ENCODE data around the gene XG. TPM values are rescaled to one million over a fixed set of nuclear protein-coding genes. Genes with fewer than 3 reads are reported as not detected.

Gene XG
- total and polyA plus RNA-seq, 2 of the 8 experiments (the other 6 are each of a cell fraction or from before 2014, with no cell fraction given): 0.33 to 0.78 TPM

DNA sequence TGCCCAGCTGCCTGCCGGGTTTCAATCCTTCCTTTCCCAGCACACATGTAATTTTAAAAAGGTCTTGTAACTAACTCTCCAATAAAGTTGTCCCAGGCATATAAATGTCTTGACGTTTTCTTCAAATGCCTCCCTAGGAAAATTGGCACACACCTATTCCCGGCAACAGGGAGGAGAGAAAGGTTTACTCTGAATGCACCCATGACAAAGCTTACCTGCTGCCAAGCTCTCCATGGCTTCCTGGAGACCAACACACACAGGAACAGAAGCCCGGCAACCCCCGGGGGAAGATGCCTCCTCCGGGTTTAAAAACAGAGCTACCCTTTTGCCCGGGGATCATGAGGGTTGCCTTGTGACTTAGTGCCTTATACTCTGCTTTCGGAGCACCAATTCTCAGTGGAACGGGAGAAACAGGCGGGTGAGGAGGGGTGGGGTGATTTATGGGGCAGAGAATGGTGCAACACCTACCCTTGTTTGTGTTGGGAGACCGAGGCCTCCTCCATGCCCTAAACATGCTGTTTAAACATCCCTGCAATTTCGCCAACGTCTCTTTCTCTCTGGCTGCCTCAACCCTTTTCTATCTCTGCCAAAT, 72.1 kb downstream of the XG start (continued):
- TF ChIP-seq, protein P1, sequence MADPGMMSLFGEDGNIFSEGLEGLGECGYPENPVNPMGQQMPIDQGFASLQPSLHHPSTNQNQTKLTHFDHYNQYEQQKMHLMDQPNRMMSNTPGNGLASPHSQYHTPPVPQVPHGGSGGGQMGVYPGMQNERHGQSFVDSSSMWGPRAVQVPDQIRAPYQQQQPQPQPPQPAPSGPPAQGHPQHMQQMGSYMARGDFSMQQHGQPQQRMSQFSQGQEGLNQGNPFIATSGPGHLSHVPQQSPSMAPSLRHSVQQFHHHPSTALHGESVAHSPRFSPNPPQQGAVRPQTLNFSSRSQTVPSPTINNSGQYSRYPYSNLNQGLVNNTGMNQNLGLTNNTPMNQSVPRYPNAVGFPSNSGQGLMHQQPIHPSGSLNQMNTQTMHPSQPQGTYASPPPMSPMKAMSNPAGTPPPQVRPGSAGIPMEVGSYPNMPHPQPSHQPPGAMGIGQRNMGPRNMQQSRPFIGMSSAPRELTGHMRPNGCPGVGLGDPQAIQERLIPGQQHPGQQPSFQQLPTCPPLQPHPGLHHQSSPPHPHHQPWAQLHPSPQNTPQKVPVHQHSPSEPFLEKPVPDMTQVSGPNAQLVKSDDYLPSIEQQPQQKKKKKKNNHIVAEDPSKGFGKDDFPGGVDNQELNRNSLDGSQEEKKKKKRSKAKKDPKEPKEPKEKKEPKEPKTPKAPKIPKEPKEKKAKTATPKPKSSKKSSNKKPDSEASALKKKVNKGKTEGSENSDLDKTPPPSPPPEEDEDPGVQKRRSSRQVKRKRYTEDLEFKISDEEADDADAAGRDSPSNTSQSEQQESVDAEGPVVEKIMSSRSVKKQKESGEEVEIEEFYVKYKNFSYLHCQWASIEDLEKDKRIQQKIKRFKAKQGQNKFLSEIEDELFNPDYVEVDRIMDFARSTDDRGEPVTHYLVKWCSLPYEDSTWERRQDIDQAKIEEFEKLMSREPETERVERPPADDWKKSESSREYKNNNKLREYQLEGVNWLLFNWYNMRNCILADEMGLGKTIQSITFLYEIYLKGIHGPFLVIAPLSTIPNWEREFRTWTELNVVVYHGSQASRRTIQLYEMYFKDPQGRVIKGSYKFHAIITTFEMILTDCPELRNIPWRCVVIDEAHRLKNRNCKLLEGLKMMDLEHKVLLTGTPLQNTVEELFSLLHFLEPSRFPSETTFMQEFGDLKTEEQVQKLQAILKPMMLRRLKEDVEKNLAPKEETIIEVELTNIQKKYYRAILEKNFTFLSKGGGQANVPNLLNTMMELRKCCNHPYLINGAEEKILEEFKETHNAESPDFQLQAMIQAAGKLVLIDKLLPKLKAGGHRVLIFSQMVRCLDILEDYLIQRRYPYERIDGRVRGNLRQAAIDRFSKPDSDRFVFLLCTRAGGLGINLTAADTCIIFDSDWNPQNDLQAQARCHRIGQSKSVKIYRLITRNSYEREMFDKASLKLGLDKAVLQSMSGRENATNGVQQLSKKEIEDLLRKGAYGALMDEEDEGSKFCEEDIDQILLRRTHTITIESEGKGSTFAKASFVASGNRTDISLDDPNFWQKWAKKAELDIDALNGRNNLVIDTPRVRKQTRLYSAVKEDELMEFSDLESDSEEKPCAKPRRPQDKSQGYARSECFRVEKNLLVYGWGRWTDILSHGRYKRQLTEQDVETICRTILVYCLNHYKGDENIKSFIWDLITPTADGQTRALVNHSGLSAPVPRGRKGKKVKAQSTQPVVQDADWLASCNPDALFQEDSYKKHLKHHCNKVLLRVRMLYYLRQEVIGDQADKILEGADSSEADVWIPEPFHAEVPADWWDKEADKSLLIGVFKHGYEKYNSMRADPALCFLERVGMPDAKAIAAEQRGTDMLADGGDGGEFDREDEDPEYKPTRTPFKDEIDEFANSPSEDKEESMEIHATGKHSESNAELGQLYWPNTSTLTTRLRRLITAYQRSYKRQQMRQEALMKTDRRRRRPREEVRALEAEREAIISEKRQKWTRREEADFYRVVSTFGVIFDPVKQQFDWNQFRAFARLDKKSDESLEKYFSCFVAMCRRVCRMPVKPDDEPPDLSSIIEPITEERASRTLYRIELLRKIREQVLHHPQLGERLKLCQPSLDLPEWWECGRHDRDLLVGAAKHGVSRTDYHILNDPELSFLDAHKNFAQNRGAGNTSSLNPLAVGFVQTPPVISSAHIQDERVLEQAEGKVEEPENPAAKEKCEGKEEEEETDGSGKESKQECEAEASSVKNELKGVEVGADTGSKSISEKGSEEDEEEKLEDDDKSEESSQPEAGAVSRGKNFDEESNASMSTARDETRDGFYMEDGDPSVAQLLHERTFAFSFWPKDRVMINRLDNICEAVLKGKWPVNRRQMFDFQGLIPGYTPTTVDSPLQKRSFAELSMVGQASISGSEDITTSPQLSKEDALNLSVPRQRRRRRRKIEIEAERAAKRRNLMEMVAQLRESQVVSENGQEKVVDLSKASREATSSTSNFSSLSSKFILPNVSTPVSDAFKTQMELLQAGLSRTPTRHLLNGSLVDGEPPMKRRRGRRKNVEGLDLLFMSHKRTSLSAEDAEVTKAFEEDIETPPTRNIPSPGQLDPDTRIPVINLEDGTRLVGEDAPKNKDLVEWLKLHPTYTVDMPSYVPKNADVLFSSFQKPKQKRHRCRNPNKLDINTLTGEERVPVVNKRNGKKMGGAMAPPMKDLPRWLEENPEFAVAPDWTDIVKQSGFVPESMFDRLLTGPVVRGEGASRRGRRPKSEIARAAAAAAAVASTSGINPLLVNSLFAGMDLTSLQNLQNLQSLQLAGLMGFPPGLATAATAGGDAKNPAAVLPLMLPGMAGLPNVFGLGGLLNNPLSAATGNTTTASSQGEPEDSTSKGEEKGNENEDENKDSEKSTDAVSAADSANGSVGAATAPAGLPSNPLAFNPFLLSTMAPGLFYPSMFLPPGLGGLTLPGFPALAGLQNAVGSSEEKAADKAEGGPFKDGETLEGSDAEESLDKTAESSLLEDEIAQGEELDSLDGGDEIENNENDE (IDR thresholded peaks at IDR 0.05; ENCODE audit: insufficient replicate concordance, low read length): no peak
- TF ChIP-seq EP300 (IDR thresholded peaks at IDR 0.05; ENCODE audit: borderline replicate concordance in 1 of 2, low read depth in 2 of 2, low read length in 2 of 2): no peak
- TF ChIP-seq, protein P2, sequence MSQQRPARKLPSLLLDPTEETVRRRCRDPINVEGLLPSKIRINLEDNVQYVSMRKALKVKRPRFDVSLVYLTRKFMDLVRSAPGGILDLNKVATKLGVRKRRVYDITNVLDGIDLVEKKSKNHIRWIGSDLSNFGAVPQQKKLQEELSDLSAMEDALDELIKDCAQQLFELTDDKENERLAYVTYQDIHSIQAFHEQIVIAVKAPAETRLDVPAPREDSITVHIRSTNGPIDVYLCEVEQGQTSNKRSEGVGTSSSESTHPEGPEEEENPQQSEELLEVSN (IDR thresholded peaks at IDR 0.05): no peak
- no peak for TF ChIP-seq SIRT6 (IDR thresholded peaks at IDR 0.05; ENCODE audit: low read length)
- TF ChIP-seq BCL11A (IDR thresholded peaks at IDR 0.05; ENCODE audit: low read depth in 2 of 2, low read length in 2 of 2): no peak
- no peak for TF ChIP-seq CHD1 (IDR thresholded peaks at IDR 0.05; ENCODE audit: low read depth, low read length)
- TF ChIP-seq TBP (IDR thresholded peaks at IDR 0.05; ENCODE audit: low read depth, low read length): no peak
- TF ChIP-seq CHD2 (IDR thresholded peaks at IDR 0.05; ENCODE audit: low read length): no peak
- TF ChIP-seq POLR2AphosphoS5 (IDR thresholded peaks at IDR 0.05; ENCODE audit: low read depth, low read length): no peak
- no peak for TF ChIP-seq TEAD4 (IDR thresholded peaks at IDR 0.05; ENCODE audit: low read depth, low read length)
- no peak for TF ChIP-seq MAFK (IDR thresholded peaks at IDR 0.05; ENCODE audit: low read depth, low read length)
